GM12878 (cell line): ENCODE measurements around the gene RALGPS1. TPM values are rescaled to one million over a fixed set of nuclear protein-coding genes. Genes with fewer than 3 reads are reported as not detected.

Experiments used
- ATAC-seq: fragments of 200-7000 bp; cut with Tn5 transposase; 3 replicates; pipeline ENCODE4 v1.9.1; 2020; ENCODE audit warnings: mild to moderate bottlenecking, moderate library complexity
- BruUV-seq: library from RNA; stranded (reverse); fragments of 400-500 nt; replicated peaks from 2 replicates; lab custom pipeline; 2021; lab: Mats Ljungman, UMichigan
- CTCF ChIA-PET: fragments of 300-600 bp; sonication (Branson Sonifier 250); formaldehyde crosslinking; extraction: SDS; loops from one replicate; lab custom pipeline; 2021; ENCODE audit warnings: inconsistent platforms; lab: Yijun Ruan, JAX
- POLR2A ChIA-PET: fragments of 350-600 bp; formaldehyde crosslinking; extraction: SDS; loops from one replicate; lab custom pipeline; 2021; ENCODE audit warnings: inconsistent platforms; lab: Charles Lee
- RAD21 ChIA-PET: fragments of 300-600 bp; sonication (Branson Sonifier 250); formaldehyde crosslinking; loops from one replicate; lab custom pipeline; 2023; ENCODE audit warnings: antibody characterized with exemption; ENCODE audit not compliant: unreplicated experiment; lab: Charles Lee
- SMC1A ChIA-PET: fragments of 300-600 bp; sonication (Branson Sonifier 250); formaldehyde crosslinking; loops from one replicate; lab custom pipeline; 2023; ENCODE audit not compliant: unreplicated experiment, uncharacterized antibody; lab: Charles Lee
- DNase-seq: peaks from one replicate; pipeline ENCODE4 v3.0.0-alpha.2; 2011; ENCODE audit warnings: low read depth, low spot score
- FAIRE-seq: peaks from 3 replicates; lab custom pipeline; 2011; peaks lifted over from hg19 to GRCh38; lab: Jason Lieb, UNC
- H2AFZ ChIP-seq: 2 replicates; pipeline ENCODE4 v1.6.0; 2011; ENCODE audit warnings: low read depth, low read length, control low read depth; ENCODE audit not compliant: control insufficient read depth
- H3K27ac ChIP-seq: 2 replicates; pipeline ENCODE4 v1.5.1; 2011; ENCODE audit warnings: control low read depth; ENCODE audit not compliant: control insufficient read depth, insufficient read depth
- H3K27me3 ChIP-seq, 2 experiments: replicated peaks in 1 of 2; 2 replicates each; pipeline versions ENCODE4 v1.6.0 to v1.6.1; 2011; ENCODE audit warnings: low read length in 1 of 2; ENCODE audit not compliant: control insufficient read depth in 2 of 2, insufficient read depth in 2 of 2
- H3K36me3 ChIP-seq, 2 experiments: 2 replicates each; pipeline ENCODE4 v1.5.1; 2011; ENCODE audit warnings: low read length in 1 of 2; ENCODE audit not compliant: control insufficient read depth in 2 of 2, insufficient read depth in 2 of 2
- H3K4me1 ChIP-seq: 2 replicates; pipeline ENCODE4 v1.6.1; 2011; ENCODE audit warnings: mild to moderate bottlenecking, low read length, moderate library complexity, mixed read lengths; ENCODE audit not compliant: control insufficient read depth, insufficient read depth
- H3K4me2 ChIP-seq: 2 replicates; pipeline ENCODE4 v1.6.0; 2011; ENCODE audit warnings: control low read depth; ENCODE audit not compliant: control insufficient read depth, insufficient read depth
- H3K4me3 ChIP-seq: fragments of 200-600 bp; sonication (generic); 2 replicates; pipeline ENCODE4 v1.5.1; 2016
- H3K79me2 ChIP-seq: 2 replicates; pipeline ENCODE4 v1.6.0; 2011; ENCODE audit warnings: low read length; ENCODE audit not compliant: control insufficient read depth, insufficient read depth
- H3K9ac ChIP-seq: 2 replicates; pipeline ENCODE4 v1.8.0; 2011; ENCODE audit warnings: low read length, control low read depth, mixed read lengths; ENCODE audit not compliant: control insufficient read depth, insufficient read depth
- H3K9me3 ChIP-seq: replicated peaks from 3 replicates; pipeline ENCODE4 v1.5.1; 2011; ENCODE audit warnings: mild to moderate bottlenecking, low read length; ENCODE audit not compliant: control insufficient read depth, insufficient read depth
- H4K20me1 ChIP-seq: 2 replicates; pipeline ENCODE4 v1.6.0; 2011; ENCODE audit not compliant: control insufficient read depth, insufficient read depth
- BACH1 ChIP-seq: fragments of 450-650 bp; IDR thresholded peaks from 2 replicates; pipeline ENCODE4 v1.6.1; 2017; ENCODE audit warnings: mild to moderate bottlenecking, borderline replicate concordance
- CBX3 ChIP-seq: fragments of 200-600 bp; sonication (generic); IDR thresholded peaks from 2 replicates; pipeline ENCODE4 v1.6.1; 2016; ENCODE audit warnings: low read depth, borderline replicate concordance
- HCFC1 ChIP-seq: fragments of 150-350 bp; IDR thresholded peaks from 2 replicates; pipeline ENCODE4 v1.6.1; 2014; ENCODE audit warnings: low read length
- IRF3 ChIP-seq: fragments of 450-650 bp; IDR thresholded peaks from 2 replicates; pipeline ENCODE4 v1.6.1; 2014; ENCODE audit warnings: mild to moderate bottlenecking
- IRF5 ChIP-seq: fragments of 450-650 bp; IDR thresholded peaks from 2 replicates; pipeline ENCODE4 v1.6.1; 2017; ENCODE audit warnings: borderline replicate concordance
- RBBP5 ChIP-seq: fragments of 200-600 bp; sonication (generic); conservative IDR thresholded peaks from 2 replicates; pipeline ENCODE4 v1.6.1; 2016
- RUNX3 ChIP-seq: IDR thresholded peaks from 2 replicates; pipeline ENCODE4 v1.6.1; 2012; ENCODE audit warnings: low read length, inconsistent platforms
- SKIL ChIP-seq: fragments of 450-650 bp; IDR thresholded peaks from 2 replicates; pipeline ENCODE4 v1.6.1; 2017; ENCODE audit warnings: mild to moderate bottlenecking, low read depth, inconsistent platforms; ENCODE audit not compliant: poor library complexity, severe bottlenecking
- ZNF592 ChIP-seq: fragments of 450-650 bp; IDR thresholded peaks from 2 replicates; pipeline ENCODE4 v1.6.1; 2017; ENCODE audit warnings: mild to moderate bottlenecking, moderate library complexity
- WGBS: methylation state at CpG from one replicate; pipeline ENCODE4 v1.1.6; 2016; ENCODE audit warnings: low lambda C conversion rate; ENCODE audit not compliant: insufficient replicate concordance, insufficient coverage; ENCODE audit errors: missing lambda C conversion rate; 5-methylcytosine and 5-hydroxymethylcytosine counted together
- in situ Hi-C: fragments of 300-500 bp; cut with MboI; formaldehyde crosslinking; loops from 9 replicates; pipeline ENCODE4 v1.14.3; 2018; ENCODE audit warnings: mixed read lengths
- intact Hi-C: fragments of 100-400 bp; cut with micrococcal nuclease; formaldehyde crosslinking; loops from one replicate; pipeline ENCODE4 v1.14.2; 2022; ENCODE audit not compliant: unreplicated experiment
- polyA plus RNA-seq, 11 experiments: library from polyadenylated mRNA; depleted of rRNA in 4 of 11; unstranded in 6 of 11; stranded (reverse) in 5 of 11; fragments of >200 nt; fragmentation: Nextera tagmentation in 4 of 11; fragmentation: Illumina TruSeq in 1 of 11; extraction: Ambion mirVana in 4 of 11; extraction: Trizol in 1 of 11; gene quantifications; 1 replicate in 1 of 11; 2 replicates in 10 of 11; pipeline versions ENCODE4 v1.2.1 to v1.2.3, GENCODE V29; 2011 to 2016; ENCODE audit warnings: inconsistent platforms in 2 of 11, missing spikeins in 2 of 11, low read depth in 1 of 11
- total RNA-seq, 4 experiments: library from RNA; depleted of rRNA in 3 of 4; stranded (reverse); fragments of >200 nt in 3 of 4; fragmentation: Illumina TruSeq in 1 of 4; extraction: Trizol in 1 of 4; gene quantifications; 2 replicates each; pipeline versions ENCODE4 v1.2.1 to v1.2.3, GENCODE V29; 2013 to 2021

RALGPS1 gene
- total and polyA plus RNA-seq, 10 of the 15 experiments (the other 5 are each of a cell fraction or from before 2014, with no cell fraction given): 0.13 to 5.6 (median 2.7) TPM

- H3K27ac ChIP-seq: no peak overlapping the region
- in situ Hi-C loops: no loop called here
- intact Hi-C loops: no loop called here
- no peaks in the 10 kb centered on the region; a peak in 1 of 4 replicates for H3K36me3 ChIP-seq
- no peak for FAIRE-seq
- WGBS: 93% methylated on average over 7 of the region's 7 CpGs
- no peak overlapping the region for H3K4me2 ChIP-seq
- TF ChIP-seq ZNF592: no peak
- no peak for TF ChIP-seq RUNX3
- no peak for TF ChIP-seq CBX3
- no peak for TF ChIP-seq IRF3
- no peak for TF ChIP-seq BACH1
- TF ChIP-seq RBBP5: no peak
- TF ChIP-seq SKIL: no peak
- no peak for TF ChIP-seq HCFC1
- TF ChIP-seq IRF5: no peak
- H3K4me3 ChIP-seq: no peak overlapping the region
- H3K4me1 ChIP-seq: no peaks in the 10 kb centered on the region
- ATAC-seq: no peak
- no peaks in the 10 kb centered on the region for H4K20me1 ChIP-seq
- BruUV-seq: no TSS peak
- no peak overlapping the region for H2AFZ ChIP-seq
- ChIA-PET POLR2A (no interaction called here), CTCF (interaction anchor here (1.3 kb wide), 1 partner anchor 139 kb away, joined by 3 read pairs; no protein-coding TSS in a partner anchor), RAD21 (no interaction called here), SMC1A (interaction anchor here (0.9 kb wide), 1 partner anchor 24 kb away, joined by 3 read pairs; no protein-coding TSS in a partner anchor)
- no peak for DNase-seq
- H3K9ac ChIP-seq: no peak overlapping the region
- H3K27me3 ChIP-seq: no peaks in the 10 kb centered on the region
- H3K9me3 ChIP-seq: no peaks in the 10 kb centered on the region
- no peaks in the 10 kb centered on the region for H3K79me2 ChIP-seq
These were observed 190.2 kb downstream of the RALGPS1 start for GRCh38 chr9:127104581-127105311.
